GM12873 (cell line): Measurements from ENCODE around the gene RAD23B.

Experiments used
- TF ChIP-seq, protein P1 (sequence below): IDR thresholded peaks from 2 replicates; pipeline ENCODE4 v1.5.1; 2012; ENCODE audit warnings: low read depth, mild to moderate bottlenecking, moderate library complexity, low read length, control low read depth; ENCODE audit not compliant: insufficient read depth; ENCODE audit errors: missing control alignments

RAD23B gene

GRCh38 chr9:107261106-107261505 is 22.0 kb upstream of the RAD23B start:
- TF ChIP-seq, protein P1, sequence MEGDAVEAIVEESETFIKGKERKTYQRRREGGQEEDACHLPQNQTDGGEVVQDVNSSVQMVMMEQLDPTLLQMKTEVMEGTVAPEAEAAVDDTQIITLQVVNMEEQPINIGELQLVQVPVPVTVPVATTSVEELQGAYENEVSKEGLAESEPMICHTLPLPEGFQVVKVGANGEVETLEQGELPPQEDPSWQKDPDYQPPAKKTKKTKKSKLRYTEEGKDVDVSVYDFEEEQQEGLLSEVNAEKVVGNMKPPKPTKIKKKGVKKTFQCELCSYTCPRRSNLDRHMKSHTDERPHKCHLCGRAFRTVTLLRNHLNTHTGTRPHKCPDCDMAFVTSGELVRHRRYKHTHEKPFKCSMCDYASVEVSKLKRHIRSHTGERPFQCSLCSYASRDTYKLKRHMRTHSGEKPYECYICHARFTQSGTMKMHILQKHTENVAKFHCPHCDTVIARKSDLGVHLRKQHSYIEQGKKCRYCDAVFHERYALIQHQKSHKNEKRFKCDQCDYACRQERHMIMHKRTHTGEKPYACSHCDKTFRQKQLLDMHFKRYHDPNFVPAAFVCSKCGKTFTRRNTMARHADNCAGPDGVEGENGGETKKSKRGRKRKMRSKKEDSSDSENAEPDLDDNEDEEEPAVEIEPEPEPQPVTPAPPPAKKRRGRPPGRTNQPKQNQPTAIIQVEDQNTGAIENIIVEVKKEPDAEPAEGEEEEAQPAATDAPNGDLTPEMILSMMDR, result no peak

GRCh38 chr9:107263289-107263688 is 19.8 kb upstream of the RAD23B start:
- TF ChIP-seq, protein P1, result no peak

DNA sequence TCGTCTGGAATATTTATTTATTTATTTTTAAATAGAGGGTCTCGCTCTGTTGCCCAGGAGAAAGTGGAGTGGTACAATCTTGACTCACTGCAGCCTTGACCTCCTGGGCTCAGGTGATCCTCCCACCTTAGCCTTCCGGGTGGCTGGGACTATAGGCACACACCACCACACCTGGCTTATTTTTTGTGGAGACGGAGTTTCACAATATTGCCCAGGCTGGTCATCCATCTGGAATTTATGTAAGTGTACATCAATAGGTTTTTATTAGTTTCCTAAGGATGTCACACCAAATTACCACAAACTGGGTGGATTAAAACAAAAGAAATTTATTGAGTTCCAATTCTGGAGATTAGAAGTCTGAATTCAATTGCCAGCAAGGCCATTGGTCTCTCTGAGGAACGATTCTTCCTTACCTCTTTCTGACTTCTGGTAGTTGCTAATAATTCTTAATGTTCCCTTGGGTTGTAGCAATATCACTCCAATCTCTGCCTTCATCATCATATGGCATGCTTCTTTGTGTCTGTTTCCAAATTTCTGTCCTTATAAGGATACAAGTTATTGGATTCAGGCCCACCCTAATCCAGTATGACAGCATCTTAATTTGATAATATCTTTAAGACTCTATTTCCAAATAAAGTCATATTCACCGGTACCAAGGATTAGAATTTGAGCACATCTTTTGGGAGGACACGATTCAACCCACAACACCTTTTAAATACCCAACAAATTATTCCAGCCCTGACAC is 16.3 kb upstream of the RAD23B start:
- TF ChIP-seq, protein P1, result no peak

GRCh38 chr9:107268560-107268959 is 14.5 kb upstream of the RAD23B start:
- TF ChIP-seq, protein P1, result no peak

DNA sequence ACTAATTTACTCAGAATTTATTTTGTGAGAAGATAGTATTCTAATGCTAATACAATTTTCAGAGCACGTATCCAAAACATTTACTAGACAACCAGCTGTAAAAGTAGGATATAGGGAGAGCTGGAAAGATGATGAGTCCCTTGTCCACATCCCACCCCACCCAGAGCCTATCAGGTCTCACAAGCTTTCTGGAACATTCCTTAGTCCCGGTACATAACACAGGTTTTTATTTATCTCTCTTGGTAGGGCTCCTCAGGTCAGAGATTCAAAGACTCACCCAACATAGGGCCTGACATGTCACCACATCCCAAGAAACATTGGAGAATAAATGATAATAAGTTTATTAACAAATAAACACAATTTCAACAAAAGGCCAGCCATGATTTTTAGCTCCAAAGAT is 13.8 kb upstream of the RAD23B start:
- TF ChIP-seq, protein P1, result no peak

GRCh38 chr9:107269681-107270080 is 13.4 kb upstream of the RAD23B start:
- TF ChIP-seq, protein P1, result no peak

DNA sequence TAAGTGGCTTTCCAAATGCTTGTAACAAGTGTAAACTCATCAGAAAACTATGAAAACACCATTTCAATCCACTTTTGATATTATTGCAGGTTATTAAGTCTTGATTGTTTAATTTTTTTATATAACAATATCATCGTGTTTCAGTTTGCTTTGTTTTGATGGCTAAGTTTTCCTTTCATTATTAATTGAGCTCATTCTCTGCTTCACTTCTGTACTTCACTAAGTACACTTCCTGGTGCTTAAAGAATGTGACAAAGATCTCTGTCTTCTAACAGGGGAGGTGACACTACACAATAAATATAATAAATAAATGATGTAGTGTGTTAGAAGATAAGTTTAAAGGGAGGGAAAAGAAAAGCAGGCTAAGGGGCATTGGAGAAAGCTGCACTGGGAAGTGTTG is 13.0 kb upstream of the RAD23B start:
- TF ChIP-seq, protein P1, result no peak
